Spinal cord (tissue), 10 donors: ENCODE data around the gene AGA. TPM values are rescaled to one million over a fixed set of nuclear protein-coding genes. Genes with fewer than 3 reads are reported as not detected.

Source experiments
- DNase-seq, 6 donors: peaks; one replicate each; pipeline versions ENCODE4 v3.0.0 to v3.0.0-alpha.2; 2013 to 2015; ENCODE audit warnings: low spot score in 6 of 6, low read depth in 4 of 6
- H3K27ac ChIP-seq: one replicate; pipeline ENCODE4 v1.5.1; 2013; ENCODE audit warnings: low read depth, low read length, control low read depth
- H3K27me3 ChIP-seq: one replicate; pipeline ENCODE4 v1.6.1; 2013; ENCODE audit warnings: low read length; ENCODE audit not compliant: control insufficient read depth, insufficient read depth
- H3K36me3 ChIP-seq: one replicate; pipeline ENCODE4 v1.6.1; 2013; ENCODE audit warnings: low read length; ENCODE audit not compliant: control insufficient read depth, insufficient read depth
- H3K4me1 ChIP-seq: one replicate; pipeline ENCODE4 v1.6.1; 2013; ENCODE audit warnings: low read length; ENCODE audit not compliant: control insufficient read depth, insufficient read depth
- H3K4me3 ChIP-seq: one replicate; pipeline ENCODE4 v1.5.1; 2013; ENCODE audit warnings: low read depth, low read length, control low read depth
- H3K9me3 ChIP-seq: one replicate; pipeline ENCODE4 v1.6.1; 2013; ENCODE audit warnings: low read length; ENCODE audit not compliant: control insufficient read depth, insufficient read depth
- WGBS: methylation state at CpG from one replicate; pipeline ENCODE4 v1.1.5; 2013; ENCODE audit warnings: missing lambda C conversion rate; ENCODE audit not compliant: insufficient coverage; 5-methylcytosine and 5-hydroxymethylcytosine counted together
- long read RNA-seq, 4 donors: transcript quantifications; one replicate each; lab custom pipeline, GENCODE V29; 2026
- polyA plus RNA-seq, 2 donors: library from polyadenylated mRNA; unstranded; fragments of 120-200 nt; gene quantifications; one replicate each; pipeline ENCODE4 v1.2.1, GENCODE V29; 2013; ENCODE audit not compliant: insufficient read length in 2 of 2
- total RNA-seq, 2 donors: library from RNA; depleted of rRNA in 1 of 2; stranded (reverse); fragments of 120-200 nt in 1 of 2; fragments of >200 nt in 1 of 2; gene quantifications; one replicate each; pipeline versions ENCODE4 v1.2.3 to v1.2.4, GENCODE V29; 2013 to 2014
- donor health status: healthy.

AGA gene
- total RNA-seq (10 to 100 TPM; 20.3 to 33.9 TPM), polyA plus RNA-seq (10 to 100 TPM; 15.1 to 16.4 TPM)
- long read RNA-seq, donor 1, partial matches to known transcripts, result 0 of 5 reads
- long read RNA-seq, donor 1, other reads (novel, unspliced or antisense), result 0 of 5 reads
- long read RNA-seq, donor 2, partial matches to known transcripts, result 0 of 3 reads
- long read RNA-seq, donor 2, other reads (novel, unspliced or antisense), result 0 of 3 reads
- long read RNA-seq, donor 3, partial matches to known transcripts, result 0 of 3 reads
- long read RNA-seq, donor 3, other reads (novel, unspliced or antisense), result 0 of 3 reads
- long read RNA-seq, donor 4, transcript AGA-201 (9 exons, 2,107 nt), result major isoform, 13 of 21 reads
- long read RNA-seq, donor 4, partial matches to known transcripts, result 8 of 21 reads
- long read RNA-seq, donor 4, other reads (novel, unspliced or antisense), result 0 of 21 reads

- Histone ChIP-seq H3K4me3 (peak within 1 kb of the TSS; percentile 80), H3K36me3 (no peaks in the 10 kb centered on the region), H3K4me1 (peaks cover 6% of the 10 kb centered on the region), H3K9me3 (no peaks in the 10 kb centered on the region), H3K27ac (peak within 1 kb of the TSS; percentile 93), H3K27me3 (no peaks in the 10 kb centered on the region)
- under 1% methylated on average over 58 of the region's 60 CpGs for WGBS
- peak; percentile 80 to 98 (median 88) for DNase-seq
Measured at GRCh38 chr4:177441803-177442622, at the start of gene AGA. AGA (minus strand) TSS chr4:177442437; CDS start chr4:177442375, 62 bp downstream.

GRCh38 chr4:177492022-177492421, 49.8 kb upstream of the AGA start:
- H3K27ac ChIP-seq, result no peak overlapping the region
- H3K27me3 ChIP-seq, result no peaks in the 10 kb centered on the region
- H3K36me3 ChIP-seq, result no peaks in the 10 kb centered on the region
- no peak for DNase-seq
- no peak overlapping the region for H3K4me3 ChIP-seq
- H3K9me3 ChIP-seq, result no peaks in the 10 kb centered on the region
- no CpG with 5 or more reads among the region's 5 CpGs for WGBS
- H3K4me1 ChIP-seq, result no peaks in the 10 kb centered on the region

- H3K4me1 ChIP-seq, result no peaks in the 10 kb centered on the region
- WGBS, result 82% methylated on average over 1 of the region's 2 CpGs
- no peak for DNase-seq
- no peak overlapping the region for H3K27ac ChIP-seq
- H3K36me3 ChIP-seq, result no peaks in the 10 kb centered on the region
- H3K27me3 ChIP-seq, result no peaks in the 10 kb centered on the region
- no peak overlapping the region for H3K4me3 ChIP-seq
- H3K9me3 ChIP-seq, result no peaks in the 10 kb centered on the region
Measured at GRCh38 chr4:177490769-177491168, 48.5 kb upstream of the AGA start.

GRCh38 chr4:177489471-177490246, 47.4 kb upstream of the AGA start:
- H3K9me3 ChIP-seq, result no peaks in the 10 kb centered on the region
- no peak overlapping the region for H3K4me3 ChIP-seq
- H3K36me3 ChIP-seq, result no peaks in the 10 kb centered on the region
- no CpG with 5 or more reads among the region's 1 CpG for WGBS
- no peak for DNase-seq
- no peak overlapping the region for H3K27ac ChIP-seq
- no peaks in the 10 kb centered on the region for H3K27me3 ChIP-seq
- H3K4me1 ChIP-seq, result no peaks in the 10 kb centered on the region

- H3K4me3 ChIP-seq, result no peak overlapping the region
- WGBS, result no CpG with 5 or more reads among the region's 1 CpG
- H3K4me1 ChIP-seq, result no peaks in the 10 kb centered on the region
Measured at GRCh38 chr4:177487977-177488376, 45.7 kb upstream of the AGA start.

GRCh38 chr4:177485528-177485927, 43.3 kb upstream of the AGA start:
- DNase-seq, result no peak
- H3K4me3 ChIP-seq, result no peak overlapping the region
- H3K9me3 ChIP-seq, result no peaks in the 10 kb centered on the region
- no peaks in the 10 kb centered on the region for H3K36me3 ChIP-seq
- no peak overlapping the region for H3K27ac ChIP-seq
- H3K27me3 ChIP-seq, result no peaks in the 10 kb centered on the region
- H3K4me1 ChIP-seq, result no peaks in the 10 kb centered on the region
- no CpG with 5 or more reads among the region's 1 CpG for WGBS

More at GRCh38 chr4:177487977-177488376, 45.7 kb upstream of the AGA start:
- Histone ChIP-seq H3K27me3 (no peaks in the 10 kb centered on the region), H3K9me3 (no peaks in the 10 kb centered on the region), H3K27ac (no peak overlapping the region), H3K36me3 (no peaks in the 10 kb centered on the region)
- no peak for DNase-seq

GRCh38 chr4:177484613-177485021, 42.4 kb upstream of the AGA start:
- WGBS, result 90% methylated on average over 1 of the region's 1 CpG
- H3K4me1 ChIP-seq, result no peaks in the 10 kb centered on the region
- no peak for DNase-seq

GRCh38 chr4:177483760-177484159, 41.5 kb upstream of the AGA start:
- no peaks in the 10 kb centered on the region for H3K36me3 ChIP-seq
- H3K4me3 ChIP-seq, result no peak overlapping the region
- no peaks in the 10 kb centered on the region for H3K9me3 ChIP-seq
- H3K27me3 ChIP-seq, result no peaks in the 10 kb centered on the region
- H3K27ac ChIP-seq, result no peak overlapping the region
- DNase-seq, result no peak
- no peaks in the 10 kb centered on the region for H3K4me1 ChIP-seq
- WGBS, result 100% methylated on average over 2 of the region's 3 CpGs

More at GRCh38 chr4:177484613-177485021, 42.4 kb upstream of the AGA start:
- H3K9me3 ChIP-seq, result no peaks in the 10 kb centered on the region
- no peaks in the 10 kb centered on the region for H3K27me3 ChIP-seq
- H3K36me3 ChIP-seq, result no peaks in the 10 kb centered on the region
- no peak overlapping the region for H3K4me3 ChIP-seq
- H3K27ac ChIP-seq, result no peak overlapping the region

- no peak for DNase-seq
- no peaks in the 10 kb centered on the region for H3K9me3 ChIP-seq
- WGBS, result no CpG with 5 or more reads among the region's 1 CpG
Measured at GRCh38 chr4:177483271-177483670, 41.0 kb upstream of the AGA start.

More at GRCh38 chr4:177483271-177483670, 41.0 kb upstream of the AGA start:
- Histone ChIP-seq H3K36me3 (no peaks in the 10 kb centered on the region), H3K4me3 (no peak overlapping the region), H3K27me3 (no peaks in the 10 kb centered on the region), H3K27ac (no peak overlapping the region), H3K4me1 (no peaks in the 10 kb centered on the region)
